Stromal cell of bone marrow (primary cell): Measurements from ENCODE around the gene KIAA0513.
"Not testable (repeated sequence)": the region's sequence is repeated elsewhere in the genome, so short reads cannot be mapped to it uniquely, and the experiment has no call there.

ENCODE experiments used
- DNase-seq: peaks from one replicate; pipeline ENCODE4 v3.0.0-alpha.2; 2012; ENCODE audit warnings: low read depth

KIAA0513 gene

GRCh38 chr16:85113168-85113733, 85.7 kb downstream of the KIAA0513 start:
- no peak for DNase-seq

- DNase-seq, result no peak
Measured at GRCh38 chr16:85113913-85114312, 86.3 kb downstream of the KIAA0513 start.

- peak; percentile 47 for DNase-seq
Measured at GRCh38 chr16:85114909-85115567, 87.4 kb downstream of the KIAA0513 start.

GRCh38 chr16:85117418-85117817, 89.8 kb downstream of the KIAA0513 start:
- no peak for DNase-seq

GRCh38 chr16:85120006-85120340, 92.4 kb downstream of the KIAA0513 start:
- DNase-seq, result no peak

- DNase-seq, result not testable (repeated sequence)
Measured at GRCh38 chr16:85123441-85123840, 95.8 kb downstream of the KIAA0513 start.

GRCh38 chr16:85123891-85124635, 96.5 kb downstream of the KIAA0513 start:
- peak; percentile 57 for DNase-seq

GRCh38 chr16:85124636-85125346, 97.2 kb downstream of the KIAA0513 start:
- DNase-seq, result no peak

- no peak for DNase-seq
Measured at GRCh38 chr16:85125570-85126393, 98.2 kb downstream of the KIAA0513 start.

GRCh38 chr16:85126394-85126704, 98.8 kb downstream of the KIAA0513 start:
- no peak for DNase-seq

- DNase-seq, result peak; percentile 48
Measured at GRCh38 chr16:85126705-85127378, 99.2 kb downstream of the KIAA0513 start.

- no peak for DNase-seq
Measured at GRCh38 chr16:85127379-85127723, 99.8 kb downstream of the KIAA0513 start.

- DNase-seq, result no peak
Measured at GRCh38 chr16:85128079-85128837, 100.7 kb downstream of the KIAA0513 start.

GRCh38 chr16:85129876-85130704, 102.5 kb downstream of the KIAA0513 start:
- DNase-seq, result no peak

GRCh38 chr16:85130705-85131028, 103.1 kb downstream of the KIAA0513 start:
- no peak for DNase-seq

GRCh38 chr16:85132456-85133289, 105.1 kb downstream of the KIAA0513 start:
- DNase-seq, result no peak

- no peak for DNase-seq
Measured at GRCh38 chr16:85133290-85133599, 105.7 kb downstream of the KIAA0513 start.

GRCh38 chr16:85134076-85134788, 106.6 kb downstream of the KIAA0513 start:
- no peak for DNase-seq

- DNase-seq, result no peak
Measured at GRCh38 chr16:85134789-85135142, 107.2 kb downstream of the KIAA0513 start.
